Measurements from ENCODE around the gene TRIM7. TPM values are rescaled to one million over a fixed set of nuclear protein-coding genes. Genes with fewer than 3 reads are reported as not detected.
"Not testable (repeated sequence)": the region's sequence is repeated elsewhere in the genome, so short reads cannot be mapped to it uniquely, and the experiment has no call there.

TRIM7 gene
- total RNA-seq, 2 experiments from 2014 or later = 1.9 to 2.0 TPM

- peaks cover 66% of the 10 kb centered on the region for H3K27me3 Mint-ChIP-seq
- H3K4me3 Mint-ChIP-seq = no peak overlapping the region
- H3K9me3 Mint-ChIP-seq = no peaks in the 10 kb centered on the region
- H3K27ac Mint-ChIP-seq = peak overlapping the region; percentile 26
- peaks cover 7% of the 10 kb centered on the region for H3K36me3 Mint-ChIP-seq (ENCODE audit: low read depth)
- POLR2A ChIA-PET = interaction anchor here (0.7 to 1.3 kb wide), 2 partner anchors 53 to 90 kb away, joined by 3 to 5 read pairs; partner anchors contain the start of gene TRIM52
- CTCF ChIA-PET = interaction anchor here (1.2 to 4.5 kb wide), 3 partner anchors 9 to 36 kb away, joined by 3 to 50 read pairs (median 7); no protein-coding TSS in a partner anchor
- no peak for DNase-seq
- peaks cover 63% of the 10 kb centered on the region for H3K4me1 Mint-ChIP-seq
These were observed 34.0 kb downstream of the TRIM7 start for GRCh38 chr5:181170996-181171395.

GRCh38 chr5:181170237-181170825, 34.7 kb downstream of the TRIM7 start:
- Mint-ChIP-seq H3K9me3 (no peaks in the 10 kb centered on the region), H3K27ac (peak overlapping the region; percentile 40), H3K4me1 (peaks cover 66% of the 10 kb centered on the region), H3K36me3 (ENCODE audit: low read depth) (peaks cover 7% of the 10 kb centered on the region), H3K4me3 (peak overlapping the region; percentile 56), H3K27me3 (peaks cover 71% of the 10 kb centered on the region)
- CTCF ChIA-PET = interaction anchor here (1.2 to 4.5 kb wide), 3 partner anchors 10 to 37 kb away, joined by 3 to 50 read pairs (median 7); no protein-coding TSS in a partner anchor
- POLR2A ChIA-PET = interaction anchor here (0.7 to 1.3 kb wide), 2 partner anchors 52 to 91 kb away, joined by 3 to 5 read pairs; partner anchors contain the start of gene TRIM52
- no peak for DNase-seq

- H3K36me3 Mint-ChIP-seq (ENCODE audit: low read depth); H3K9me3 Mint-ChIP-seq: not testable (repeated sequence)
- CTCF ChIA-PET = interaction anchor here (1.2 to 4.5 kb wide), 4 partner anchors 11 to 38 kb away, joined by 3 to 50 read pairs (median 6); no protein-coding TSS in a partner anchor
- H3K27me3 Mint-ChIP-seq = peaks cover 72% of the 10 kb centered on the region
- DNase-seq = peak; percentile 79
- H3K27ac Mint-ChIP-seq = peak overlapping the region; percentile 40
- peak overlapping the region; percentile 56 for H3K4me3 Mint-ChIP-seq
- POLR2A ChIA-PET = interaction anchor here (1.5 kb wide), 1 partner anchor 18 kb away, joined by 3 read pairs; no protein-coding TSS in a partner anchor
- H3K4me1 Mint-ChIP-seq = peaks cover 68% of the 10 kb centered on the region
These were observed 35.3 kb downstream of the TRIM7 start for GRCh38 chr5:181169459-181170236.

GRCh38 chr5:181168595-181169118, 36.3 kb downstream of the TRIM7 start:
- peaks cover 10% of the 10 kb centered on the region for H3K36me3 Mint-ChIP-seq (ENCODE audit: low read depth)
- ChIA-PET CTCF (interaction anchor here (0.6 to 2.0 kb wide), 8 partner anchors 12 to 308 kb away, joined by 3 to 6 read pairs (median 4); no protein-coding TSS in a partner anchor), POLR2A (interaction anchor here (1.0 to 1.5 kb wide), 4 partner anchors 19 to 53 kb away, joined by 3 read pairs; no protein-coding TSS in a partner anchor)
- H3K9me3 Mint-ChIP-seq = no peaks in the 10 kb centered on the region
- H3K4me3 Mint-ChIP-seq = no peak overlapping the region
- peaks cover 76% of the 10 kb centered on the region for H3K27me3 Mint-ChIP-seq
- H3K27ac Mint-ChIP-seq = no peak overlapping the region
- no peak for DNase-seq
- H3K4me1 Mint-ChIP-seq = peaks cover 73% of the 10 kb centered on the region

- no peak overlapping the region for H3K27ac Mint-ChIP-seq
- H3K9me3 Mint-ChIP-seq = no peaks in the 10 kb centered on the region
- DNase-seq = peak; percentile 47
- no peak overlapping the region for H3K4me3 Mint-ChIP-seq
- ChIA-PET CTCF (interaction anchor here (0.6 to 2.0 kb wide), 9 partner anchors 13 to 308 kb away, joined by 3 to 6 read pairs (median 4); no protein-coding TSS in a partner anchor), POLR2A (interaction anchor here (1.0 to 1.5 kb wide), 4 partner anchors 20 to 54 kb away, joined by 3 read pairs; no protein-coding TSS in a partner anchor)
- peaks cover 5% of the 10 kb centered on the region for H3K36me3 Mint-ChIP-seq (ENCODE audit: low read depth)
- peaks cover 73% of the 10 kb centered on the region for H3K4me1 Mint-ChIP-seq
- peaks cover 74% of the 10 kb centered on the region for H3K27me3 Mint-ChIP-seq
These were observed 37.0 kb downstream of the TRIM7 start for GRCh38 chr5:181167814-181168488.

- ChIA-PET CTCF (interaction anchor here (0.6 to 1.7 kb wide), 4 partner anchors 18 to 39 kb away, joined by 3 to 6 read pairs (median 3); no protein-coding TSS in a partner anchor), POLR2A (interaction anchor here (1.2 to 2.0 kb wide), 2 partner anchors 40 to 55 kb away, joined by 3 to 5 read pairs; no protein-coding TSS in a partner anchor)
- H3K27me3 Mint-ChIP-seq = peaks cover 67% of the 10 kb centered on the region
- no peak overlapping the region for H3K4me3 Mint-ChIP-seq
- no peak for DNase-seq
- peaks cover 5% of the 10 kb centered on the region for H3K36me3 Mint-ChIP-seq (ENCODE audit: low read depth)
- H3K9me3 Mint-ChIP-seq = no peaks in the 10 kb centered on the region
- H3K27ac Mint-ChIP-seq = peak overlapping the region; percentile 40
- H3K4me1 Mint-ChIP-seq = peaks cover 70% of the 10 kb centered on the region
These were observed 37.9 kb downstream of the TRIM7 start for GRCh38 chr5:181166812-181167733.

- Mint-ChIP-seq H3K9me3 (no peaks in the 10 kb centered on the region), H3K36me3 (ENCODE audit: low read depth) (peaks cover 2% of the 10 kb centered on the region), H3K27ac (peak overlapping the region; percentile 61), H3K27me3 (peaks cover 46% of the 10 kb centered on the region), H3K4me1 (peaks cover 69% of the 10 kb centered on the region), H3K4me3 (peak overlapping the region; percentile 44)
- no peak for DNase-seq
- ChIA-PET POLR2A (interaction anchor here (2.0 kb wide), 1 partner anchor 43 kb away, joined by 5 read pairs; no protein-coding TSS in a partner anchor), CTCF (interaction anchor here (0.6 to 1.4 kb wide), 3 partner anchors 9 to 667 kb away, joined by 3 to 4 read pairs (median 3); no protein-coding TSS in a partner anchor)
These were observed 40.7 kb downstream of the TRIM7 start for GRCh38 chr5:181164076-181164952.

- ChIA-PET CTCF (interaction anchor here (1.4 kb wide), 1 partner anchor 10 kb away, joined by 4 read pairs; no protein-coding TSS in a partner anchor), POLR2A (interaction anchor here (0.7 kb wide), 1 partner anchor 22 kb away, joined by 3 read pairs; no protein-coding TSS in a partner anchor)
- Mint-ChIP-seq H3K27me3 (peaks cover 39% of the 10 kb centered on the region), H3K36me3 (ENCODE audit: low read depth) (peaks cover 2% of the 10 kb centered on the region), H3K9me3 (no peaks in the 10 kb centered on the region), H3K4me1 (peaks cover 65% of the 10 kb centered on the region), H3K27ac (peak overlapping the region; percentile 61), H3K4me3 (peak overlapping the region; percentile 44)
- no peak for DNase-seq
These were observed 41.4 kb downstream of the TRIM7 start for GRCh38 chr5:181163487-181164075.

- Mint-ChIP-seq H3K27me3 (peaks cover 30% of the 10 kb centered on the region), H3K36me3 (ENCODE audit: low read depth) (peaks cover 2% of the 10 kb centered on the region), H3K4me3 (peak overlapping the region; percentile 68), H3K4me1 (peaks cover 51% of the 10 kb centered on the region), H3K9me3 (no peaks in the 10 kb centered on the region), H3K27ac (peak overlapping the region; percentile 82)
- ChIA-PET CTCF (interaction anchor here (1.3 to 1.4 kb wide), 2 partner anchors 12 to 23 kb away, joined by 3 to 5 read pairs; no protein-coding TSS in a partner anchor), POLR2A (interaction anchor here (1.0 kb wide), 2 partner anchors 12 to 27 kb away, joined by 5 read pairs; no protein-coding TSS in a partner anchor)
- DNase-seq = no peak
These were observed 43.3 kb downstream of the TRIM7 start for GRCh38 chr5:181161534-181162175.

All from activated CD4-positive, alpha-beta memory T cell treated with anti-CD3 and anti-CD28 coated beads, Interleukin-2, amount 10 ng/mL, durations not matched to agents 7 days and 5 days (primary cell).